ENCODE results near the gene SOHLH1.

SOHLH1 gene

DNA sequence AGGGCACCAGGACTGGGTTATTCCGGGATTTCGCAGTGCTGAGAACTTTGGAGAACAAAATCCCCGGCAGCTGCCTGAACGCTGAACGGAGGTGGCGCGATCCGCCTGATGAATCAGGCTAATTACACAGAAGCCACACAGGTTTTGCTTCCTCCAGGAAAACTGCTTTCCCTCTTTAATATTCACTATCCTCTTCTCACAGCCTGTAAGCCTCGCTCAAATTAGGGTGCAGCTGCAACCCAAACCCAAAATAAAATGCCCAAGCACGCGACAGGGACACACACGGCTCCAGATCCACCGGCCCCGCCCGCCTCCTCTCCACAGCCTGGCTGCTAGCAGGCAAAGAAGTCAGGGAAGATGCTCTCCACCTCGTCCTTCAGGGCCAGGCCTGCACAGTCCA is 6.0 kb downstream of the SOHLH1 start:
- H3F3A ChIP-seq (ENCODE audit: insufficient read depth, low read length) = no peaks in the 10 kb centered on the region
- no peak overlapping the region for H3K4me3 ChIP-seq (ENCODE audit: low read depth, low read length, poor library complexity, severe bottlenecking)
- H3K27me3 ChIP-seq (ENCODE audit: insufficient read depth, low read length) = no peaks in the 10 kb centered on the region
- H3K36me3 ChIP-seq (ENCODE audit: insufficient read depth, low read length) = no peaks in the 10 kb centered on the region
- H3K4me2 ChIP-seq (ENCODE audit: low read length) = no peak overlapping the region
- no peak overlapping the region for H2AFZ ChIP-seq (ENCODE audit: low read length)
- no peak overlapping the region for H3K27ac ChIP-seq (ENCODE audit: low read depth, low read length, poor library complexity, severe bottlenecking)
- no peaks in the 10 kb centered on the region for H3K9me3 ChIP-seq (ENCODE audit: low read length)
- no peaks in the 10 kb centered on the region for H3K9me2 ChIP-seq (ENCODE audit: low read depth, low read length)
- TF ChIP-seq EZH2 (IDR thresholded peaks at IDR 0.05; ENCODE audit: borderline replicate concordance, low read length) = no peak
- TF ChIP-seq, protein P1, sequence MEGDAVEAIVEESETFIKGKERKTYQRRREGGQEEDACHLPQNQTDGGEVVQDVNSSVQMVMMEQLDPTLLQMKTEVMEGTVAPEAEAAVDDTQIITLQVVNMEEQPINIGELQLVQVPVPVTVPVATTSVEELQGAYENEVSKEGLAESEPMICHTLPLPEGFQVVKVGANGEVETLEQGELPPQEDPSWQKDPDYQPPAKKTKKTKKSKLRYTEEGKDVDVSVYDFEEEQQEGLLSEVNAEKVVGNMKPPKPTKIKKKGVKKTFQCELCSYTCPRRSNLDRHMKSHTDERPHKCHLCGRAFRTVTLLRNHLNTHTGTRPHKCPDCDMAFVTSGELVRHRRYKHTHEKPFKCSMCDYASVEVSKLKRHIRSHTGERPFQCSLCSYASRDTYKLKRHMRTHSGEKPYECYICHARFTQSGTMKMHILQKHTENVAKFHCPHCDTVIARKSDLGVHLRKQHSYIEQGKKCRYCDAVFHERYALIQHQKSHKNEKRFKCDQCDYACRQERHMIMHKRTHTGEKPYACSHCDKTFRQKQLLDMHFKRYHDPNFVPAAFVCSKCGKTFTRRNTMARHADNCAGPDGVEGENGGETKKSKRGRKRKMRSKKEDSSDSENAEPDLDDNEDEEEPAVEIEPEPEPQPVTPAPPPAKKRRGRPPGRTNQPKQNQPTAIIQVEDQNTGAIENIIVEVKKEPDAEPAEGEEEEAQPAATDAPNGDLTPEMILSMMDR (IDR thresholded peaks at IDR 0.05; ENCODE audit: low read length) = no peak
- no peak overlapping the region for H3K9ac ChIP-seq (ENCODE audit: low read length)
- no peaks in the 10 kb centered on the region for H4K20me1 ChIP-seq (ENCODE audit: insufficient read depth, low read length)
- H3K4me1 ChIP-seq (ENCODE audit: insufficient read depth, low read length, severe bottlenecking) = no peaks in the 10 kb centered on the region
- no peaks in the 10 kb centered on the region for H3K79me2 ChIP-seq (ENCODE audit: insufficient read depth, low read length)

DNA sequence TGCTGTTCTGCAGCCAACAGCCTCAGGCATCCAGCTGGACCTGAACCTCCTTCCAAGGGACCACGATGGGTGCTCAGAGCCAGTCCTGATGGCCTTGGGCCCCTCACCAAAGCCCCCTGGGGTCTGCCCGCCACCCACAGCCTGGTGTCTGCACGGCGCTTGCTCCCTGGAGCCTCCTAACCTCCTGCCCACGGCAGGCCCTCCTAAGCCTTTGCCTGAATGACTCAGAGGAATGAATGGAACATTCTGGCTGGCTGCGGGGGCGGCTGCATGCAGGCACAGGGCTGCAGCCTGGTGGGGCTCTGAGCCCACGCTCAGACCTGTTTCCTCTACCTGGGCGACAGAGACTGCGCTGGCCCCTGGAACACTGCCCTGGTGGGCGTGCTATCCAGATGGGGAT is 6.9 kb downstream of the SOHLH1 start:
- no peaks in the 10 kb centered on the region for H3K9me2 ChIP-seq (ENCODE audit: low read depth, low read length)
- no peak overlapping the region for H2AFZ ChIP-seq (ENCODE audit: low read length)
- no peak overlapping the region for H3K4me3 ChIP-seq (ENCODE audit: low read depth, low read length, poor library complexity, severe bottlenecking)
- no peak overlapping the region for H3K27ac ChIP-seq (ENCODE audit: low read depth, low read length, poor library complexity, severe bottlenecking)
- TF ChIP-seq, protein P1 (IDR thresholded peaks at IDR 0.05; ENCODE audit: low read length) = no peak
- TF ChIP-seq EZH2 (IDR thresholded peaks at IDR 0.05; ENCODE audit: borderline replicate concordance, low read length) = no peak
- H3K9ac ChIP-seq (ENCODE audit: low read length) = no peak overlapping the region
- no peaks in the 10 kb centered on the region for H3K36me3 ChIP-seq (ENCODE audit: insufficient read depth, low read length)
- no peak overlapping the region for H3K4me2 ChIP-seq (ENCODE audit: low read length)
- no peaks in the 10 kb centered on the region for H3K79me2 ChIP-seq (ENCODE audit: insufficient read depth, low read length)
- no peaks in the 10 kb centered on the region for H4K20me1 ChIP-seq (ENCODE audit: insufficient read depth, low read length)
- H3K27me3 ChIP-seq (ENCODE audit: insufficient read depth, low read length) = no peaks in the 10 kb centered on the region
- H3K4me1 ChIP-seq (ENCODE audit: insufficient read depth, low read length, severe bottlenecking) = no peaks in the 10 kb centered on the region
- no peaks in the 10 kb centered on the region for H3F3A ChIP-seq (ENCODE audit: insufficient read depth, low read length)
- no peaks in the 10 kb centered on the region for H3K9me3 ChIP-seq (ENCODE audit: low read length)

DNA sequence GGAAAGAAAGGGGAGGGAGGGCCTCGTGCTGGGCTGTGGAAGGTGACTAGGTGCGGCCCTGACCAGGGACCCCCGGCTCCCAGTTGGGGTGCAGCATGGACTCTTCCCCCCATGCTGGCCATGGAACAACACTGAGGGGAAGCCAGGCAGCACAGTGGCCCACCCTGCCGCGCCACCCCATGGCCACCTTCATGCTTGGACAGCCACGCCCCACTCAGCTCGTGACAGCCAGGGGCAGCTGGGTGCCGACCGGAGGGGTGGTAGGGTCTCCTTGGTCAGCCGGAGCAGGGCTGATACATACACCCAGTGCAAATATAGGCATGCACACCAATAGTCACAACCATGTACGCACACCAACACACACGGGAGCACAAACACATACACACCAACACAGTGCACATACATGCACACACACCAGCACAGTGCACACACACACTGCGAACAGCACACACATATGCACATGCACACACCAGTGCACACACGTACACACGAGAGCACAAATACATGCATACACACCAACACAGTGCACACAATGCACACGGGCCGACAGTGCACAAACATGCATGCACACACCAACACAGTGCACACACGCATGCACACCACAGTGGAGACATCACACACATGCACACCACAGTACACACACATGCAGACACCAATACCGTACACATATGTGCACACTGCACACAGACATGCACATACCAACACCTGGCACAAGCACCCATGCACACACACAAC is 8.3 kb downstream of the SOHLH1 start:
- 0 out of 2 replicates have a peak, but pooled peaks cover 4% of the 10 kb centered on the region for H3K27me3 ChIP-seq (ENCODE audit: insufficient read depth, low read length)
- H3K4me1 ChIP-seq (ENCODE audit: insufficient read depth, low read length, severe bottlenecking) = no peaks in the 10 kb centered on the region
- H3K4me3 ChIP-seq (ENCODE audit: low read depth, low read length, poor library complexity, severe bottlenecking) = no peak overlapping the region

More for the DNA sequence above, 8.3 kb downstream of the SOHLH1 start:
- H3K9me3 ChIP-seq (ENCODE audit: low read length) = no peaks in the 10 kb centered on the region
- no peaks in the 10 kb centered on the region for H3K9me2 ChIP-seq (ENCODE audit: low read depth, low read length)
- H3K36me3 ChIP-seq (ENCODE audit: insufficient read depth, low read length) = no peaks in the 10 kb centered on the region
- no peaks in the 10 kb centered on the region for H4K20me1 ChIP-seq (ENCODE audit: insufficient read depth, low read length)
- no peak overlapping the region for H3K27ac ChIP-seq (ENCODE audit: low read depth, low read length, poor library complexity, severe bottlenecking)
- H2AFZ ChIP-seq (ENCODE audit: low read length) = no peak overlapping the region
- TF ChIP-seq, protein P1 (IDR thresholded peaks at IDR 0.05; ENCODE audit: low read length) = no peak
- TF ChIP-seq EZH2 (IDR thresholded peaks at IDR 0.05; ENCODE audit: borderline replicate concordance, low read length) = no peak
- H3K4me2 ChIP-seq (ENCODE audit: low read length) = no peak overlapping the region
- H3K9ac ChIP-seq (ENCODE audit: low read length) = no peak overlapping the region
- no peaks in the 10 kb centered on the region for H3F3A ChIP-seq (ENCODE audit: insufficient read depth, low read length)
- no peaks in the 10 kb centered on the region for H3K79me2 ChIP-seq (ENCODE audit: insufficient read depth, low read length)

All from OCI-LY1 (cell line).